Omental fat pad (tissue), 4 donors: Measurements from ENCODE around the gene MAP3K4. TPM values are rescaled to one million over a fixed set of nuclear protein-coding genes. Genes with fewer than 3 reads are reported as not detected.

Experiments used
- ATAC-seq: fragments of 150-250 bp; one replicate; pipeline ENCODE4 v1.9.1; 2016; ENCODE audit warnings: mild to moderate bottlenecking, moderate library complexity; ENCODE audit not compliant: low FRiP score
- DNase-seq: peaks from one replicate; pipeline ENCODE4 v3.0.0-alpha.2; 2019; ENCODE audit warnings: low spot score
- total RNA-seq, 4 donors: library from RNA; depleted of rRNA; stranded (reverse); fragments of >200 nt; gene quantifications; one replicate each; pipeline ENCODE4 v1.1.0, GENCODE V29; 2016
- TF ChIP-seq, protein P1 (sequence below), 3 donors: fragments of 450-650 bp; IDR thresholded peaks; one replicate each; pipeline ENCODE4 v1.5.1; 2016 to 2017; ENCODE audit warnings: antibody characterized with exemption in 3 of 3, mild to moderate bottlenecking in 3 of 3, moderate library complexity in 2 of 3

The MAP3K4 gene
- total RNA-seq, 4 donors from 2014 or later, result 18.9 to 33.6 (median 25.0) TPM

GRCh38 chr6:161132384-161132783, 140.8 kb downstream of the MAP3K4 start:
- TF ChIP-seq, protein P1, sequence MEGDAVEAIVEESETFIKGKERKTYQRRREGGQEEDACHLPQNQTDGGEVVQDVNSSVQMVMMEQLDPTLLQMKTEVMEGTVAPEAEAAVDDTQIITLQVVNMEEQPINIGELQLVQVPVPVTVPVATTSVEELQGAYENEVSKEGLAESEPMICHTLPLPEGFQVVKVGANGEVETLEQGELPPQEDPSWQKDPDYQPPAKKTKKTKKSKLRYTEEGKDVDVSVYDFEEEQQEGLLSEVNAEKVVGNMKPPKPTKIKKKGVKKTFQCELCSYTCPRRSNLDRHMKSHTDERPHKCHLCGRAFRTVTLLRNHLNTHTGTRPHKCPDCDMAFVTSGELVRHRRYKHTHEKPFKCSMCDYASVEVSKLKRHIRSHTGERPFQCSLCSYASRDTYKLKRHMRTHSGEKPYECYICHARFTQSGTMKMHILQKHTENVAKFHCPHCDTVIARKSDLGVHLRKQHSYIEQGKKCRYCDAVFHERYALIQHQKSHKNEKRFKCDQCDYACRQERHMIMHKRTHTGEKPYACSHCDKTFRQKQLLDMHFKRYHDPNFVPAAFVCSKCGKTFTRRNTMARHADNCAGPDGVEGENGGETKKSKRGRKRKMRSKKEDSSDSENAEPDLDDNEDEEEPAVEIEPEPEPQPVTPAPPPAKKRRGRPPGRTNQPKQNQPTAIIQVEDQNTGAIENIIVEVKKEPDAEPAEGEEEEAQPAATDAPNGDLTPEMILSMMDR (IDR thresholded peaks at IDR 0.05), result no peak

DNA sequence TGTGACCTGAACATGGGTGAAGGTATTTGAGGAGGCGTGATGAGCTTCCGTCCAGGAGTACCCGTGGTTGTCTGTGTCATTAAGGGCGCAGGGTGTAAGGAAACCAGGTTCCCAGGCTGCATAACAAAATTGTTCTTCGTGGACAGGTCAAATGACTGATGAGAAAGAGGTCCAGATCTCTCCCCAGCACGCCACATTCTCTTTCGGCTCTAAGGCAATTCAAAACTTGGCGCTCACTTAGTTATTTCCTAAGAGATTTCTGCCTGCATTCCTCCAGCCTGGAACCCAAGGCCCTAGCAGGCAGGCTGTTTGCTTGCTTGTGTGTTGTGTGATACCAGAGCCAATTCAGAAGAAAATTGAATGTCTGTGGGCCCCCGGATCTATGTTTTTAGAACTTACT, 142.4 kb downstream of the MAP3K4 start:
- TF ChIP-seq, protein P1 (IDR thresholded peaks at IDR 0.05), result no peak
- ATAC-seq (no peak), DNase-seq (no peak)

More at GRCh38 chr6:161132384-161132783, 140.8 kb downstream of the MAP3K4 start:
- ATAC-seq (no peak), DNase-seq (no peak)

GRCh38 chr6:161134550-161135298, 143.2 kb downstream of the MAP3K4 start:
- ATAC-seq, result no peak
- DNase-seq, result no peak

DNA sequence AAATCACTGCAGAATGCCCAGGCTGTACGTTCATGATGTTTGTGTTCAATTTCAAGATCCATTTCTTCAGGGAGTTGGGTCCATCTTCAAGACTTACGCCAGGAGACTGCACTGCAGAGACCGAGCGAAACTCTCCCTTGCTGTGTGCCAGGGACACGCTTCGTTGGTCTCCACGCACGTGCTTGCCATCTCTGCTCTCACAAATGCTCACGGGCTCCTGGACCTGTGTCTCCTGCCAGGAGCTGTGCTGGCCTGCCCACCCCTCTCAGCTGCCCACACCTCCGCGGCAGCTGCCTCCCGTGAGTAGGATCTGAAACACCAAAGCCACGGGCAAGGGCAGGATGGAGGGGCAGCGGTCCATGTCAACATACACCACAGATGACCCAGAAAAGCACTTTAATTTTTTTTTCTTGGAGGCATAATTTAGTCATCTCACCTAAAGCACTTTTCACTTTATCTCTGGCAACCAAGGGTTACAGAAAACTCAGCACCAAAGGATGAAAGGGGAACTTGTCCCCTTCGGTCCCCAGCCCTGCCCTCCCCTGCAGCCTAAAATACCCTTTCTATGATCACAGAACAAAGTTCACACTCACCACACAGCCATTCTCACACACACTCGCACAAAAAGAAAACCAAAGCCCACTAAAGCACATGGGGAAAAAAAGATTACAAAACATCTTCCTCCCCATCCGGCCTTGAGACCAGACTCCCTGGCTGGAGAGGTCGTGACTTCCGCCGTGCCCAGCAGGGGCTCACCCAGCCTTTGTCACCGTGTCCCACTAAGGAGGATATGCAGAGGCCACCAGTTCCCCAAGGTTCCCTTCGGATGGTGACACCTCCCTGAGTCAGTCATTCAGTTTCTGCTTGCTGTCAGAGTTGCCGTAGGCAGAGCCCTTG, 144.4 kb downstream of the MAP3K4 start:
- TF ChIP-seq, protein P1 (IDR thresholded peaks at IDR 0.05), result no peak
- DNase-seq (no peak), ATAC-seq (no peak)

More at GRCh38 chr6:161134550-161135298, 143.2 kb downstream of the MAP3K4 start:
- TF ChIP-seq, protein P1 (IDR thresholded peaks at IDR 0.05), result no peak

- TF ChIP-seq, protein P1 (IDR thresholded peaks at IDR 0.05), result no peak
- no peak for DNase-seq
- ATAC-seq, result no peak
These were observed 145.1 kb downstream of the MAP3K4 start for GRCh38 chr6:161136655-161137054.

GRCh38 chr6:161137320-161137719, 145.8 kb downstream of the MAP3K4 start:
- no peak for ATAC-seq

More at GRCh38 chr6:161137320-161137719, 145.8 kb downstream of the MAP3K4 start:
- DNase-seq, result no peak
- TF ChIP-seq, protein P1 (IDR thresholded peaks at IDR 0.05), result no peak
